ENCODE results near the gene LIPA. TPM values are rescaled to one million over a fixed set of nuclear protein-coding genes. Genes with fewer than 3 reads are reported as not detected.

Gene LIPA
- total RNA-seq, 1 donor from 2014 or later = 17.0 TPM

- Mint-ChIP-seq H3K4me1 (ENCODE audit: low read depth) (peaks cover 8% of the 10 kb centered on the region), H3K9me3 (ENCODE audit: low read depth) (no peaks in the 10 kb centered on the region), H3K4me3 (ENCODE audit: low read depth) (no peak overlapping the region), H3K27ac (peak overlapping the region; percentile 39), H3K36me3 (ENCODE audit: insufficient read depth) (no peaks in the 10 kb centered on the region), H3K27me3 (no peaks in the 10 kb centered on the region)
- TF ChIP-seq, protein P1, sequence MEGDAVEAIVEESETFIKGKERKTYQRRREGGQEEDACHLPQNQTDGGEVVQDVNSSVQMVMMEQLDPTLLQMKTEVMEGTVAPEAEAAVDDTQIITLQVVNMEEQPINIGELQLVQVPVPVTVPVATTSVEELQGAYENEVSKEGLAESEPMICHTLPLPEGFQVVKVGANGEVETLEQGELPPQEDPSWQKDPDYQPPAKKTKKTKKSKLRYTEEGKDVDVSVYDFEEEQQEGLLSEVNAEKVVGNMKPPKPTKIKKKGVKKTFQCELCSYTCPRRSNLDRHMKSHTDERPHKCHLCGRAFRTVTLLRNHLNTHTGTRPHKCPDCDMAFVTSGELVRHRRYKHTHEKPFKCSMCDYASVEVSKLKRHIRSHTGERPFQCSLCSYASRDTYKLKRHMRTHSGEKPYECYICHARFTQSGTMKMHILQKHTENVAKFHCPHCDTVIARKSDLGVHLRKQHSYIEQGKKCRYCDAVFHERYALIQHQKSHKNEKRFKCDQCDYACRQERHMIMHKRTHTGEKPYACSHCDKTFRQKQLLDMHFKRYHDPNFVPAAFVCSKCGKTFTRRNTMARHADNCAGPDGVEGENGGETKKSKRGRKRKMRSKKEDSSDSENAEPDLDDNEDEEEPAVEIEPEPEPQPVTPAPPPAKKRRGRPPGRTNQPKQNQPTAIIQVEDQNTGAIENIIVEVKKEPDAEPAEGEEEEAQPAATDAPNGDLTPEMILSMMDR (IDR thresholded peaks at IDR 0.05; ENCODE audit: unreplicated experiment) = no peak
- no peak for DNase-seq (ENCODE audit: low spot score, unreplicated experiment)
These were observed 31.7 kb upstream of the LIPA start for GRCh38 chr10:89283025-89283935.

GRCh38 chr10:89281606-89282395 is 30.2 kb upstream of the LIPA start:
- H3K4me1 Mint-ChIP-seq (ENCODE audit: low read depth) = peaks cover 14% of the 10 kb centered on the region

GRCh38 chr10:89280508-89280907 is 28.9 kb upstream of the LIPA start:
- Mint-ChIP-seq H3K27ac (no peak overlapping the region), H3K4me3 (ENCODE audit: low read depth) (no peak overlapping the region), H3K9me3 (ENCODE audit: low read depth) (no peaks in the 10 kb centered on the region), H3K36me3 (ENCODE audit: insufficient read depth) (no peaks in the 10 kb centered on the region), H3K4me1 (ENCODE audit: low read depth) (peaks cover 14% of the 10 kb centered on the region), H3K27me3 (peaks cover under 1% of the 10 kb centered on the region)
- TF ChIP-seq, protein P1 (IDR thresholded peaks at IDR 0.05; ENCODE audit: unreplicated experiment) = no peak
- no peak for DNase-seq (ENCODE audit: low spot score, unreplicated experiment)

More at GRCh38 chr10:89281606-89282395, 30.2 kb upstream of the LIPA start:
- DNase-seq (ENCODE audit: low spot score, unreplicated experiment) = no peak
- H3K27ac Mint-ChIP-seq = no peak overlapping the region
- TF ChIP-seq, protein P1 (IDR thresholded peaks at IDR 0.05; ENCODE audit: unreplicated experiment) = no peak
- H3K4me3 Mint-ChIP-seq (ENCODE audit: low read depth) = no peak overlapping the region
- H3K36me3 Mint-ChIP-seq (ENCODE audit: insufficient read depth) = no peaks in the 10 kb centered on the region
- no peaks in the 10 kb centered on the region for H3K9me3 Mint-ChIP-seq (ENCODE audit: low read depth)
- no peaks in the 10 kb centered on the region for H3K27me3 Mint-ChIP-seq

GRCh38 chr10:89279421-89279869 is 27.9 kb upstream of the LIPA start:
- Mint-ChIP-seq H3K27me3 (peaks cover 4% of the 10 kb centered on the region), H3K9me3 (ENCODE audit: low read depth) (no peaks in the 10 kb centered on the region), H3K27ac (no peak overlapping the region), H3K4me3 (ENCODE audit: low read depth) (no peak overlapping the region), H3K36me3 (ENCODE audit: insufficient read depth) (no peaks in the 10 kb centered on the region), H3K4me1 (ENCODE audit: low read depth) (peaks cover 14% of the 10 kb centered on the region)
- TF ChIP-seq, protein P1 (IDR thresholded peaks at IDR 0.05; ENCODE audit: unreplicated experiment) = no peak
- no peak for DNase-seq (ENCODE audit: low spot score, unreplicated experiment)

GRCh38 chr10:89278900-89279392 is 27.4 kb upstream of the LIPA start:
- TF ChIP-seq, protein P1 (IDR thresholded peaks at IDR 0.05; ENCODE audit: unreplicated experiment) = no peak
- peaks cover 4% of the 10 kb centered on the region for H3K27me3 Mint-ChIP-seq
- H3K4me3 Mint-ChIP-seq (ENCODE audit: low read depth) = no peak overlapping the region
- H3K36me3 Mint-ChIP-seq (ENCODE audit: insufficient read depth) = no peaks in the 10 kb centered on the region
- peaks cover 12% of the 10 kb centered on the region for H3K4me1 Mint-ChIP-seq (ENCODE audit: low read depth)
- no peaks in the 10 kb centered on the region for H3K9me3 Mint-ChIP-seq (ENCODE audit: low read depth)
- H3K27ac Mint-ChIP-seq = no peak overlapping the region
- no peak for DNase-seq (ENCODE audit: low spot score, unreplicated experiment)
